HepG2 (cell line): ENCODE data around the gene SCN8A.

Experiments used
- DNMT1 ChIP-seq: sonication (generic); formaldehyde crosslinking; IDR thresholded peaks from 2 replicates; pipeline ENCODE4 v1.5.1; 2020; ENCODE audit warnings: mild to moderate bottlenecking, missing genetic modification reagents
- FOXA1 ChIP-seq, 2 experiments: fragments of 450-650 bp in 1 of 2; sonication (generic) in 1 of 2; formaldehyde crosslinking in 1 of 2; IDR thresholded peaks; 2 replicates each; pipeline versions ENCODE4 v1.4.0 to v1.6.1; 2016 to 2020; ENCODE audit warnings: missing genetic modification reagents in 1 of 2
- HNF4G ChIP-seq, 2 experiments: sonication (generic) in 1 of 2; formaldehyde crosslinking in 1 of 2; IDR thresholded peaks; 2 replicates each; pipeline versions ENCODE4 v1.4.0 to v1.6.1; 2011 to 2020; ENCODE audit warnings: borderline replicate concordance in 2 of 2, low read depth in 2 of 2, mild to moderate bottlenecking in 2 of 2, low read length in 1 of 2, missing genetic modification reagents in 1 of 2, moderate library complexity in 1 of 2
- POLR2AphosphoS5 ChIP-seq: IDR thresholded peaks from 2 replicates; pipeline ENCODE4 v1.6.1; 2012; ENCODE audit warnings: low read depth, low read length
- YEATS2 ChIP-seq: sonication (generic); formaldehyde crosslinking; IDR thresholded peaks from 2 replicates; pipeline ENCODE4 v1.4.0; 2020; ENCODE audit warnings: missing genetic modification reagents, borderline replicate concordance
- ZNF207 ChIP-seq: fragments of 450-650 bp; IDR thresholded peaks from 2 replicates; pipeline ENCODE4 v1.6.1; 2016; ENCODE audit warnings: antibody characterized with exemption, borderline replicate concordance
- ZSCAN22 ChIP-seq: sonication (generic); formaldehyde crosslinking; IDR thresholded peaks from 2 replicates; pipeline ENCODE4 v1.4.0; 2020; ENCODE audit warnings: mild to moderate bottlenecking, missing genetic modification reagents
- TF ChIP-seq, protein P1 (sequence below): sonication (generic); formaldehyde crosslinking; IDR thresholded peaks from 2 replicates; pipeline ENCODE4 v1.5.0; 2020; ENCODE audit warnings: mild to moderate bottlenecking, missing genetic modification reagents, moderate library complexity
- TF ChIP-seq, protein P2 (sequence below): sonication (generic); formaldehyde crosslinking; IDR thresholded peaks from 2 replicates; pipeline ENCODE4 v1.9.0; 2022; ENCODE audit warnings: missing genetic modification reagents, mild to moderate bottlenecking, borderline replicate concordance
- TF ChIP-seq, protein P3 (sequence below), 2 experiments: IDR thresholded peaks; 2 replicates each; pipeline ENCODE4 v1.6.1; 2011 to 2012; ENCODE audit warnings: low read length in 2 of 2, borderline replicate concordance in 1 of 2, low read depth in 1 of 2, mild to moderate bottlenecking in 1 of 2, moderate library complexity in 1 of 2

DNA sequence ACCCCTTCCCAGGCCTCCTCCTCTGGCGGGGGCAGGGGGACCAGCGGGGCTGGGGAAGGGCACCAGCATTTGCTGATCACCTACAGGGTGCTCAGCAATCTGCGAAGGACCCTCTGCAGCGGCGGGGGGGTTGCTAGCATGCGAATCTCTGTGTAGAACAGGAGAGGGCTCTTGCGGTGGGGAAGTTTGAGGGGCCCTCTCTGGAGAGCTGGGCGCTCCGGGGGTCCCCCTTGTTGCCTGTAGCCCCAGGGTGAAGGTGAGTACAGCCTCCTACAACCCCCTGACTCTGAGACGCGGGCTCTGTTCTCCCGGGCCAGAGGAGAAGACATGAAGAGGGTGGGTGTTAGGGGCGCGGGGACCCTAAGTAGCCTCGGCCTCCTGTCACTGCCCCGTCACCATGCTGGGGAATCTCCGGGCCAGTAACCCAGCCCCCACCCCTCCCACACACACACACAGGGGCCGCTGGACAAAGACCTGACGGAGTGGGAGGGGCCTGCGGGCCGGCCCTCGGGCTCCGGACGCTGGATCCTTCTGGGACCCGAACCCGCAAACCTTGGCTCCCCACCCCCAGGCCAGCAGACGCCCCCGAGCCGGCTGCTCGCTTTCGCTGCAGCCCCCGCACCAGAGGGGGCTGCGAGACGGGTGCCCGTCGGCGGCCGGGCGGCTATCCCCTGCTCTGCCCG lies 256.8 kb downstream of the SCN8A start:
- TF ChIP-seq FOXA1 (IDR thresholded peaks at IDR 0.05), result no peak
- TF ChIP-seq FOXA1 (CRISPR knock-in tag; IDR thresholded peaks at IDR 0.05), result no peak
- TF ChIP-seq ZNF207, result no peak
- TF ChIP-seq, protein P1, sequence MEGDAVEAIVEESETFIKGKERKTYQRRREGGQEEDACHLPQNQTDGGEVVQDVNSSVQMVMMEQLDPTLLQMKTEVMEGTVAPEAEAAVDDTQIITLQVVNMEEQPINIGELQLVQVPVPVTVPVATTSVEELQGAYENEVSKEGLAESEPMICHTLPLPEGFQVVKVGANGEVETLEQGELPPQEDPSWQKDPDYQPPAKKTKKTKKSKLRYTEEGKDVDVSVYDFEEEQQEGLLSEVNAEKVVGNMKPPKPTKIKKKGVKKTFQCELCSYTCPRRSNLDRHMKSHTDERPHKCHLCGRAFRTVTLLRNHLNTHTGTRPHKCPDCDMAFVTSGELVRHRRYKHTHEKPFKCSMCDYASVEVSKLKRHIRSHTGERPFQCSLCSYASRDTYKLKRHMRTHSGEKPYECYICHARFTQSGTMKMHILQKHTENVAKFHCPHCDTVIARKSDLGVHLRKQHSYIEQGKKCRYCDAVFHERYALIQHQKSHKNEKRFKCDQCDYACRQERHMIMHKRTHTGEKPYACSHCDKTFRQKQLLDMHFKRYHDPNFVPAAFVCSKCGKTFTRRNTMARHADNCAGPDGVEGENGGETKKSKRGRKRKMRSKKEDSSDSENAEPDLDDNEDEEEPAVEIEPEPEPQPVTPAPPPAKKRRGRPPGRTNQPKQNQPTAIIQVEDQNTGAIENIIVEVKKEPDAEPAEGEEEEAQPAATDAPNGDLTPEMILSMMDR (CRISPR knock-in tag), result no peak
- TF ChIP-seq, protein P2, sequence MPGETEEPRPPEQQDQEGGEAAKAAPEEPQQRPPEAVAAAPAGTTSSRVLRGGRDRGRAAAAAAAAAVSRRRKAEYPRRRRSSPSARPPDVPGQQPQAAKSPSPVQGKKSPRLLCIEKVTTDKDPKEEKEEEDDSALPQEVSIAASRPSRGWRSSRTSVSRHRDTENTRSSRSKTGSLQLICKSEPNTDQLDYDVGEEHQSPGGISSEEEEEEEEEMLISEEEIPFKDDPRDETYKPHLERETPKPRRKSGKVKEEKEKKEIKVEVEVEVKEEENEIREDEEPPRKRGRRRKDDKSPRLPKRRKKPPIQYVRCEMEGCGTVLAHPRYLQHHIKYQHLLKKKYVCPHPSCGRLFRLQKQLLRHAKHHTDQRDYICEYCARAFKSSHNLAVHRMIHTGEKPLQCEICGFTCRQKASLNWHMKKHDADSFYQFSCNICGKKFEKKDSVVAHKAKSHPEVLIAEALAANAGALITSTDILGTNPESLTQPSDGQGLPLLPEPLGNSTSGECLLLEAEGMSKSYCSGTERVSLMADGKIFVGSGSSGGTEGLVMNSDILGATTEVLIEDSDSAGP, result no peak
- TF ChIP-seq POLR2AphosphoS5, result no peak
- TF ChIP-seq DNMT1 (CRISPR knock-in tag), result no peak
- no peak for TF ChIP-seq YEATS2 (CRISPR knock-in tag)
- no peak for TF ChIP-seq HNF4G (IDR thresholded peaks at IDR 0.05; ENCODE audit: borderline replicate concordance, low read depth, low read length)
- TF ChIP-seq HNF4G (CRISPR knock-in tag; IDR thresholded peaks at IDR 0.05; ENCODE audit: borderline replicate concordance, low read depth), result no peak
- TF ChIP-seq ZSCAN22 (CRISPR knock-in tag), result no peak
- TF ChIP-seq, protein P3, sequence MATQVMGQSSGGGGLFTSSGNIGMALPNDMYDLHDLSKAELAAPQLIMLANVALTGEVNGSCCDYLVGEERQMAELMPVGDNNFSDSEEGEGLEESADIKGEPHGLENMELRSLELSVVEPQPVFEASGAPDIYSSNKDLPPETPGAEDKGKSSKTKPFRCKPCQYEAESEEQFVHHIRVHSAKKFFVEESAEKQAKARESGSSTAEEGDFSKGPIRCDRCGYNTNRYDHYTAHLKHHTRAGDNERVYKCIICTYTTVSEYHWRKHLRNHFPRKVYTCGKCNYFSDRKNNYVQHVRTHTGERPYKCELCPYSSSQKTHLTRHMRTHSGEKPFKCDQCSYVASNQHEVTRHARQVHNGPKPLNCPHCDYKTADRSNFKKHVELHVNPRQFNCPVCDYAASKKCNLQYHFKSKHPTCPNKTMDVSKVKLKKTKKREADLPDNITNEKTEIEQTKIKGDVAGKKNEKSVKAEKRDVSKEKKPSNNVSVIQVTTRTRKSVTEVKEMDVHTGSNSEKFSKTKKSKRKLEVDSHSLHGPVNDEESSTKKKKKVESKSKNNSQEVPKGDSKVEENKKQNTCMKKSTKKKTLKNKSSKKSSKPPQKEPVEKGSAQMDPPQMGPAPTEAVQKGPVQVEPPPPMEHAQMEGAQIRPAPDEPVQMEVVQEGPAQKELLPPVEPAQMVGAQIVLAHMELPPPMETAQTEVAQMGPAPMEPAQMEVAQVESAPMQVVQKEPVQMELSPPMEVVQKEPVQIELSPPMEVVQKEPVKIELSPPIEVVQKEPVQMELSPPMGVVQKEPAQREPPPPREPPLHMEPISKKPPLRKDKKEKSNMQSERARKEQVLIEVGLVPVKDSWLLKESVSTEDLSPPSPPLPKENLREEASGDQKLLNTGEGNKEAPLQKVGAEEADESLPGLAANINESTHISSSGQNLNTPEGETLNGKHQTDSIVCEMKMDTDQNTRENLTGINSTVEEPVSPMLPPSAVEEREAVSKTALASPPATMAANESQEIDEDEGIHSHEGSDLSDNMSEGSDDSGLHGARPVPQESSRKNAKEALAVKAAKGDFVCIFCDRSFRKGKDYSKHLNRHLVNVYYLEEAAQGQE (IDR thresholded peaks at IDR 0.05; ENCODE audit: borderline replicate concordance in 1 of 2, low read depth in 1 of 2, low read length in 2 of 2), result no peak
